ENCODE results near the gene NUMBL. TPM values are rescaled to one million over a fixed set of nuclear protein-coding genes. Genes with fewer than 3 reads are reported as not detected.
A peak's percentile ranks its signal among the peaks of the same experiment; 100 is the strongest.

NUMBL gene
- total RNA-seq, 1 donor: 26.8 TPM

DNA sequence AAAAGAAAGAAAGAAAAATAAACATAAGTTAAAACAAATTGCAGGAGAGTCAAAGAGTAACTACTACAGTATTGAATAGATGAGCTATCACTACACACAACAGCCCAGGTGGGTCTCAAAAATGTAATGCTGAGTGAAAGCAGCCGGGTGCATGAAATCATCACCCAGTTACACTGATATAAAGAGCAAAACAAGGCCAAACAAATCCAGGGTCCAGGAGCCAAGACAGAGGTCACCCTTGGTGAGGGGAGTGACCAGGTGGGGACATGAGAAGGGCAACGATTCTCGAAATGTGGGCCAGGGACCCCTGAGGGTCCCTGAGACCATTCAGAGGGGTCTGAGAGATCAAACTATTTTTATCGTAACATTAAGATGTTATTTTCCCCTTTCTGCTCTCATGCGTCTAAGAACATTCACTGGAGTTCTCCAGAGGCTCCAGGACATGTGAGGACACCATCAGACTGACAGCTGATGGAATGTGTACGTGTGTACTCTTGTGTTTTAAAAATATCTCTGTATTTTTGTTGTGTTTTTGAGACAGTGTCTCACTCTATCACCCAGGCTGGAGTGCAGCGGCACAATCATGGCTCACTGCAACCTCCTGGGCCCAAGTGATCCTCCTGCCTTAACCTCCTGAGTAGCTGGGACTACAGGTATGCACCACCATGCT, 15.6 kb upstream of the NUMBL start:
- DNase-seq (ENCODE audit: insufficient read length, low spot score, missing footprints): no peak
- peaks cover 39% of the 10 kb centered on the region for H3K36me3 ChIP-seq (ENCODE audit: insufficient read depth, low read length)
- no peaks in the 10 kb centered on the region for H3K79me2 ChIP-seq (ENCODE audit: insufficient read depth, low read length)

GRCh38 chr19:40705362-40705651, 14.9 kb upstream of the NUMBL start:
- peaks cover 45% of the 10 kb centered on the region for H3K36me3 ChIP-seq (ENCODE audit: insufficient read depth, low read length)
- no peak overlapping the region for H3K4me3 ChIP-seq (ENCODE audit: insufficient read depth, low read length)
- no peaks in the 10 kb centered on the region for H3K27me3 ChIP-seq (ENCODE audit: insufficient read depth, low read length)
- peaks cover 7% of the 10 kb centered on the region for H3K4me1 ChIP-seq (ENCODE audit: insufficient read depth, low read length)
- no peaks in the 10 kb centered on the region for H4K20me1 ChIP-seq (ENCODE audit: insufficient read depth, low read length)
- H3K4me2 ChIP-seq (ENCODE audit: insufficient read depth, low read length): no peak overlapping the region
- peak overlapping the region; percentile 60 for H3K27ac ChIP-seq (ENCODE audit: low read depth, low read length)
- no peaks in the 10 kb centered on the region for H3K79me2 ChIP-seq (ENCODE audit: insufficient read depth, low read length)
- no peak overlapping the region for H2AFZ ChIP-seq (ENCODE audit: low read length)
- DNase-seq (ENCODE audit: insufficient read length, low spot score, missing footprints): peak; percentile 69
- H3K9me3 ChIP-seq (ENCODE audit: low read depth, low read length): no peaks in the 10 kb centered on the region
- TF ChIP-seq CTCF (IDR thresholded peaks at IDR 0.05; ENCODE audit: extremely low read depth, low read depth, low read length): no peak

More for the DNA sequence above, 15.6 kb upstream of the NUMBL start:
- no peak overlapping the region for H3K4me3 ChIP-seq (ENCODE audit: insufficient read depth, low read length)
- peaks cover 7% of the 10 kb centered on the region for H3K4me1 ChIP-seq (ENCODE audit: insufficient read depth, low read length)
- no peak for TF ChIP-seq CTCF (IDR thresholded peaks at IDR 0.05; ENCODE audit: extremely low read depth, low read depth, low read length)
- no peaks in the 10 kb centered on the region for H3K27me3 ChIP-seq (ENCODE audit: insufficient read depth, low read length)
- H4K20me1 ChIP-seq (ENCODE audit: insufficient read depth, low read length): no peaks in the 10 kb centered on the region
- no peak overlapping the region for H3K4me2 ChIP-seq (ENCODE audit: insufficient read depth, low read length)
- H3K9me3 ChIP-seq (ENCODE audit: low read depth, low read length): no peaks in the 10 kb centered on the region
- H3K27ac ChIP-seq (ENCODE audit: low read depth, low read length): no peak overlapping the region
- H2AFZ ChIP-seq (ENCODE audit: low read length): no peak overlapping the region

GRCh38 chr19:40704491-40705361, 14.3 kb upstream of the NUMBL start:
- Histone ChIP-seq H3K27ac (ENCODE audit: low read depth, low read length) (no peak overlapping the region), H3K27me3 (ENCODE audit: insufficient read depth, low read length) (no peaks in the 10 kb centered on the region), H2AFZ (ENCODE audit: low read length) (no peak overlapping the region), H3K36me3 (ENCODE audit: insufficient read depth, low read length) (peaks cover 44% of the 10 kb centered on the region), H3K9me3 (ENCODE audit: low read depth, low read length) (no peaks in the 10 kb centered on the region), H3K4me2 (ENCODE audit: insufficient read depth, low read length) (no peak overlapping the region), H3K79me2 (ENCODE audit: insufficient read depth, low read length) (no peaks in the 10 kb centered on the region), H3K4me1 (ENCODE audit: insufficient read depth, low read length) (peaks cover 7% of the 10 kb centered on the region), H3K4me3 (ENCODE audit: insufficient read depth, low read length) (no peak overlapping the region), H4K20me1 (ENCODE audit: insufficient read depth, low read length) (no peaks in the 10 kb centered on the region)
- DNase-seq (ENCODE audit: insufficient read length, low spot score, missing footprints): peak; percentile 73
- TF ChIP-seq CTCF (IDR thresholded peaks at IDR 0.05; ENCODE audit: extremely low read depth, low read depth, low read length): no peak

GRCh38 chr19:40703029-40703755, 12.7 kb upstream of the NUMBL start:
- no peak overlapping the region for H2AFZ ChIP-seq (ENCODE audit: low read length)
- H3K4me3 ChIP-seq (ENCODE audit: insufficient read depth, low read length): no peak overlapping the region
- peaks cover 7% of the 10 kb centered on the region for H3K4me1 ChIP-seq (ENCODE audit: insufficient read depth, low read length)
- no peak overlapping the region for H3K4me2 ChIP-seq (ENCODE audit: insufficient read depth, low read length)
- no peak for TF ChIP-seq CTCF (IDR thresholded peaks at IDR 0.05; ENCODE audit: extremely low read depth, low read depth, low read length)
- no peak for DNase-seq (ENCODE audit: insufficient read length, low spot score, missing footprints)
- H4K20me1 ChIP-seq (ENCODE audit: insufficient read depth, low read length): no peaks in the 10 kb centered on the region
- no peak overlapping the region for H3K27ac ChIP-seq (ENCODE audit: low read depth, low read length)
- H3K79me2 ChIP-seq (ENCODE audit: insufficient read depth, low read length): no peaks in the 10 kb centered on the region
- no peaks in the 10 kb centered on the region for H3K9me3 ChIP-seq (ENCODE audit: low read depth, low read length)
- peaks cover 48% of the 10 kb centered on the region for H3K36me3 ChIP-seq (ENCODE audit: insufficient read depth, low read length)
- H3K27me3 ChIP-seq (ENCODE audit: insufficient read depth, low read length): no peaks in the 10 kb centered on the region

Measured in osteoblast (primary cell).